NB4 (cell line): ENCODE data around the gene ZNF148.

Experiments used
- TF ChIP-seq, protein P1 (sequence below): IDR thresholded peaks from one replicate; pipeline ENCODE4 v1.5.1; 2012; ENCODE audit warnings: low read depth, low read length
- TF ChIP-seq, protein P2 (sequence below): IDR thresholded peaks from 2 replicates; pipeline ENCODE4 v1.6.1; 2011; ENCODE audit warnings: low read depth, low read length

DNA sequence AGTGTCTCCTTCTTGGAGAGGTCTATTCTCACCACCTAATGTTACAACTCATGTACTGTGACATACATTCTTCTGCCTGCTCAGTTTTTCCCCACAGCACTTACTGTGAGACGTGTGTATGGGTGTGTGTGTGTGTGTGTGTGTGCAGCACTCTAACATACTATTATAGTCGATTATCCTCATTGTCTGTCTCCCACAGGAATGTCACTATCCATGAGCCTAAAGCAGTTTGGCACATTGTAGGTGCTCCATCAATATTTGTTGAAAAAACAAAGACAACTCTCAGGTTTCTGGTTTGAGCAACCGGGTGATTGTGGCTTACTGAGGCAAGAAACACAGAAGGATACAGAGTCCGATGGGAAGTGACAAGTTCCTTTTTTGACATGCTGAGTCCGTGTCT is 8.6 kb upstream of the ZNF148 start:
- TF ChIP-seq, protein P1, sequence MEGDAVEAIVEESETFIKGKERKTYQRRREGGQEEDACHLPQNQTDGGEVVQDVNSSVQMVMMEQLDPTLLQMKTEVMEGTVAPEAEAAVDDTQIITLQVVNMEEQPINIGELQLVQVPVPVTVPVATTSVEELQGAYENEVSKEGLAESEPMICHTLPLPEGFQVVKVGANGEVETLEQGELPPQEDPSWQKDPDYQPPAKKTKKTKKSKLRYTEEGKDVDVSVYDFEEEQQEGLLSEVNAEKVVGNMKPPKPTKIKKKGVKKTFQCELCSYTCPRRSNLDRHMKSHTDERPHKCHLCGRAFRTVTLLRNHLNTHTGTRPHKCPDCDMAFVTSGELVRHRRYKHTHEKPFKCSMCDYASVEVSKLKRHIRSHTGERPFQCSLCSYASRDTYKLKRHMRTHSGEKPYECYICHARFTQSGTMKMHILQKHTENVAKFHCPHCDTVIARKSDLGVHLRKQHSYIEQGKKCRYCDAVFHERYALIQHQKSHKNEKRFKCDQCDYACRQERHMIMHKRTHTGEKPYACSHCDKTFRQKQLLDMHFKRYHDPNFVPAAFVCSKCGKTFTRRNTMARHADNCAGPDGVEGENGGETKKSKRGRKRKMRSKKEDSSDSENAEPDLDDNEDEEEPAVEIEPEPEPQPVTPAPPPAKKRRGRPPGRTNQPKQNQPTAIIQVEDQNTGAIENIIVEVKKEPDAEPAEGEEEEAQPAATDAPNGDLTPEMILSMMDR = no peak
- TF ChIP-seq, protein P2, sequence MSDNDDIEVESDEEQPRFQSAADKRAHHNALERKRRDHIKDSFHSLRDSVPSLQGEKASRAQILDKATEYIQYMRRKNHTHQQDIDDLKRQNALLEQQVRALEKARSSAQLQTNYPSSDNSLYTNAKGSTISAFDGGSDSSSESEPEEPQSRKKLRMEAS = no peak
